ENCODE results near the gene CPEB1.

CPEB1 gene

DNA sequence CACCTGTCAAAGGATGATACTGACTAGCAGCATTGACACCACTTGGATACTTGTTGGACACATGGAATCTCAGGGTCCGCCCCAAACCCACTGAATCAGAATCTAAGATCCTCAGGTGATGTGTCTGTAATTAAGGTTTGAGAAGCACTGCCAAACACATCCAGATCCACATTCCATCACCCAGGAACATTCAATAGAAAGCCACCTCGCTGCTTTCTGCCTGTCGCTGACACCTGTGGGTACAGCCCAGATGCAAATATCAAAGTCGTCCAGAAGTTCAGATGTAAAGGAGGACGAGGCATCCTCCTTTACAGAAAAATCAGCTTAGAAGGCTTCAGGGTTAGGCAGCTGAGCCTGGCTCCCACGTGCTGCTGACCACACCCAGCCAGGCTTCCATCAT is 101.7 kb downstream of the CPEB1 start:
- no peak for DNase-seq (ENCODE audit: low read depth, low spot score)
- H3K4me3 ChIP-seq (ENCODE audit: low read depth, low read length) = no peak overlapping the region
- TF ChIP-seq, protein P1, sequence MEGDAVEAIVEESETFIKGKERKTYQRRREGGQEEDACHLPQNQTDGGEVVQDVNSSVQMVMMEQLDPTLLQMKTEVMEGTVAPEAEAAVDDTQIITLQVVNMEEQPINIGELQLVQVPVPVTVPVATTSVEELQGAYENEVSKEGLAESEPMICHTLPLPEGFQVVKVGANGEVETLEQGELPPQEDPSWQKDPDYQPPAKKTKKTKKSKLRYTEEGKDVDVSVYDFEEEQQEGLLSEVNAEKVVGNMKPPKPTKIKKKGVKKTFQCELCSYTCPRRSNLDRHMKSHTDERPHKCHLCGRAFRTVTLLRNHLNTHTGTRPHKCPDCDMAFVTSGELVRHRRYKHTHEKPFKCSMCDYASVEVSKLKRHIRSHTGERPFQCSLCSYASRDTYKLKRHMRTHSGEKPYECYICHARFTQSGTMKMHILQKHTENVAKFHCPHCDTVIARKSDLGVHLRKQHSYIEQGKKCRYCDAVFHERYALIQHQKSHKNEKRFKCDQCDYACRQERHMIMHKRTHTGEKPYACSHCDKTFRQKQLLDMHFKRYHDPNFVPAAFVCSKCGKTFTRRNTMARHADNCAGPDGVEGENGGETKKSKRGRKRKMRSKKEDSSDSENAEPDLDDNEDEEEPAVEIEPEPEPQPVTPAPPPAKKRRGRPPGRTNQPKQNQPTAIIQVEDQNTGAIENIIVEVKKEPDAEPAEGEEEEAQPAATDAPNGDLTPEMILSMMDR (IDR thresholded peaks at IDR 0.05; ENCODE audit: low read depth, low read length) = no peak
- in situ Hi-C loops (cut with HindIII; ENCODE audit: low sequenced_read_pairs) = loop anchor here (25.0 kb wide), 1 partner anchor 467 kb away; the partner anchor contains the start of gene C15orf40

DNA sequence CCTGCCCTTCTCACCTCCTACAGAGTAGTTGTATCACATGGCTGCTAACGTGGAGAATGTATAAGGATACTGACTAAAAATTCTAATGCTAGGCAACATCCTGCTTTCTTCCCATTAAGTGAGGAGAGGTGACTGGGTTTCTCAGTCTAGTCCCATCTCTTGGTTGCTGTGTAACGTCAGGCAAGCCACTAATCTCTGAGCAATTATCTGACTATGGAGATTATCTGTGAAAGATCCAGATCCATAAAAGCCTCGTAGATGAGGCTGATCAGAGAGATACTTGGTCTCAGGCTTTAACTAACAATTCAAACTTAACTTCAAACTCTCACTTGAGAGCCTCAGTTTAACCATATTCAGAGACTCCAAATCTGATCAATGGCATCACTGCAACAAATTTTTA is 102.2 kb downstream of the CPEB1 start:
- H3K4me3 ChIP-seq (ENCODE audit: low read depth, low read length) = no peak overlapping the region
- TF ChIP-seq, protein P1 (IDR thresholded peaks at IDR 0.05; ENCODE audit: low read depth, low read length) = no peak
- in situ Hi-C loops (cut with HindIII; ENCODE audit: low sequenced_read_pairs) = loop anchor here (25.0 kb wide), 1 partner anchor 467 kb away; the partner anchor contains the start of gene C15orf40
- no peak for DNase-seq (ENCODE audit: low read depth, low spot score)

DNA sequence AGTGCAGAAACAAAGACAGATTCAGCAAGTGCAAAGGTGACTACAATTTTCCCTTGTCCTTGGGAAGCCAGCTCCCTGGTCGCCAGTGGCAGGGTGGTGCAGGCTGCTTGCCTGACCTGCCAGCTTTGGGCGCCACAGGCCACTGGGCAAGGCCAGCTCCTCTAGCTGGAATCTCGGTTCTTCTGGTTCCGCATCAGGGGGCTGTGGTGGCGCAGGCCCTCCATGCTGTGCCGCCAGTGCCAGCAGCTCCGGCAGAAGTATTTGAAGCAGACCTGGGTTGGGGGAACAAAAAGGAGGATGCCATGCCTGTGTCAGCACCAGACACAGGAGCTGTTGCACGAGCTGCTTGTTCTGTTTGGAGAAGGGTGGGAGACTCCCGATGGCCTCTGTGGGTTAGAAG is 102.7 kb downstream of the CPEB1 start:
- in situ Hi-C loops (cut with HindIII; ENCODE audit: low sequenced_read_pairs) = loop anchor here (25.0 kb wide), 1 partner anchor 468 kb away; the partner anchor contains the start of gene C15orf40
- no peak overlapping the region for H3K4me3 ChIP-seq (ENCODE audit: low read depth, low read length)
- TF ChIP-seq, protein P1 (IDR thresholded peaks at IDR 0.05; ENCODE audit: low read depth, low read length) = no peak
- DNase-seq (ENCODE audit: low read depth, low spot score) = no peak

DNA sequence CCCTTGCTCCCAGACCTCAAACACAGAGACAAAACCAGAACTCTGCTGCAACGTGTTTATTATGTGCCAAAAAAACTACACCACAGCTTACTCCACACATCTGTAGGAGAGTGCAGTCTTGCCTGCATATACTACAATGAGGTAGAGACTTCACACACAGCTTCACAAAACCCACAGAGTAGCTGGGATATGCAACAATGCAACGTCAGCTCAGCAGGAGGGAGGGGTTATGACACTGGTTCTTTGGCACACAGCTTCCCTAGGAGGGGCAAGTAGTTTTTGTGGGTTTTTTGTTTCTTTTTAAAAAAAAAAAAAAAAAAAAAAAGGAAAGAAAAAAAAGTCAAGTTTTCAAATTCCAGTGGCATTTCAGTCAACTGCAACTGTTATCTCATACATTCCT is 104.0 kb downstream of the CPEB1 start:
- no peak overlapping the region for H3K4me3 ChIP-seq (ENCODE audit: low read depth, low read length)
- TF ChIP-seq, protein P1 (IDR thresholded peaks at IDR 0.05; ENCODE audit: low read depth, low read length) = no peak
- in situ Hi-C loops (cut with HindIII; ENCODE audit: low sequenced_read_pairs) = loop anchor here (25.0 kb wide), 1 partner anchor 469 kb away; the partner anchor contains the start of gene C15orf40
- peak; percentile 84 for DNase-seq (ENCODE audit: low read depth, low spot score)

DNA sequence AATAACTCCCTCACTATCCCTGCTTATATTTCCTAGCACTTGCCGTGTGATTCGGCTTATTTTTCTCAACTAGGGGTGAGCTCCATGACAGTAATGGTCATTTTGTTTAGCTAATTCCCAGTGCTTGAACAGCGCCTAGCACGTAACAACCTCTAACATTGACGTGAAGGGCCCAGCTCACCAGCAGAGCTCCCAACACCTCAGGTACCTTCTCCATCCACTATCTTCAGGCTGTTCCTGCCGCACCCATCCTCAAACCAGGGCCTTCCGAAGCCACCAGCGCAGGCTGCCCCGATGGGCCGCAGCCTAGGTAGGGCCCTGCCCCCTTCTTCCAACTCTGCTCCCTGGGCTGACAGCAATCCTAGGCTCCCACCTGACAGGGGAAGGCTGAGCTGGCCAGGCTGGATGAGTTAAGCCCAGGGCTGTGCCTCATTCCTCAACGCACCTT is 106.2 kb downstream of the CPEB1 start:
- in situ Hi-C loops (cut with HindIII; ENCODE audit: low sequenced_read_pairs) = loop anchor here (25.0 kb wide), 1 partner anchor 471 kb away; the partner anchor contains the start of gene C15orf40
- no peak for DNase-seq (ENCODE audit: low read depth, low spot score)
- TF ChIP-seq, protein P1 (IDR thresholded peaks at IDR 0.05; ENCODE audit: low read depth, low read length) = no peak
- peak overlapping the region; percentile 100 for H3K4me3 ChIP-seq (ENCODE audit: low read depth, low read length)

DNA sequence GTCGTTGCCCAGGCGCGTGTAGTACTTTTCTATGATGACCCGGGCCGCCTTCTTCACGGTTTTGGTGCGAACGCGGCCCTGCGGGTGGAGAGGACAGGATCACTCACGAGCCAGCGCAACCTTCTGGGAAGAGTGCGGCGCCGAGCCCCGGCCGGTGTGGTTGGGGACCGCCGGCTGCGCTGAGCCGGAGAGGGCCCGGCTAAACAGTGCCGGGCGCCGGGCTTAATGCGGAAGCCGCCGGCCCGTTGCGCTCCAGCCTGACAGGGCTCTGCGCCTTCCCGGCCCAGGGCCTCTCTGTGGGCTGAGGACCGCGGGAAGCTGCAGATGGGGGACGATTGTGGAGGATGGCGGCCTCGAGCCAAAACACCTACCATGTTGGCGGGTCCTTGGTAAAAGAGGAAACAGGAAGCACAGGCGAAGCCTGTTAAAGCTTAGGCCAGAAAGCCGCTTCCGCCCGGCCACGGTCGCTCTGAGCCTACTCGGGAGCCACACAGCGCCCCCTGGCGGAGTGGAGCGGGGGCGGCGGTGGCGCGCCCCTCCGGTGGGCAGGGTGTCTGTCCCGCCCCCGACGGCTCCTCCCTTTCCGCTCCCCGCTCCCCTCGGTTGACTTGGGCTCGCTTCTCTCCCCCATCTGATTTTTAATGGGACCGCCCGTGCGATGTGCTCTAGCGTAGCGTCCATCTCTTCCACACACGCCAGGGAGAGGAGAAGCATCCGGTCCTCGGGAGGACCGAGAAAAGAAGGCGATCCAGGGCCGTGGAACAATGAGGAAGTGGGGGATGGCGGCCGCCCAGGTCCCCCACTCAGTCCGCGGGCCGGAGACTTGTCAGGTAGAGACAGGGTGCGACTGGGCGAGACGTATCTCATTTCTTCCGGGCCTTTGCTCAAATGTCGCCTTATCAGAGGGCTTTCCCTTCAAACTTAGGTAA is 106.8 kb downstream of the CPEB1 start, which contains the start of gene RPS17:
Gene RPS17, minus strand, starts transcription at position 403 of the 929 bp plus-strand sequence. Its CDS starts 29 bp downstream, at position 374.
- DNase-seq (ENCODE audit: low read depth, low spot score) = peak; percentile 97
- in situ Hi-C loops (cut with HindIII; ENCODE audit: low sequenced_read_pairs) = loop anchor here (25.0 kb wide), 1 partner anchor 472 kb away; the partner anchor contains the start of gene C15orf40
- peak within 1 kb of the TSS; percentile 100 for H3K4me3 ChIP-seq (ENCODE audit: low read depth, low read length)
- TF ChIP-seq, protein P1 (IDR thresholded peaks at IDR 0.05; ENCODE audit: low read depth, low read length) = peak; percentile 89
